Esophagus muscularis mucosa (tissue), 4 donors: Measurements from ENCODE around the gene DDA1. TPM values are rescaled to one million over a fixed set of nuclear protein-coding genes. Genes with fewer than 3 reads are reported as not detected.

Experiments
- DNase-seq: peaks from one replicate; pipeline ENCODE4 v3.0.0-alpha.2; 2017; ENCODE audit errors: extremely low spot score
- H3K27ac ChIP-seq, 4 donors: fragments of 200-600 bp; sonication (generic); replicated peaks in 1 of 4; 1 replicate in 3 of 4; 2 replicates in 1 of 4; pipeline ENCODE4 v1.5.1; 2016 to 2019; ENCODE audit warnings: mild to moderate bottlenecking in 1 of 4
- H3K27me3 ChIP-seq, 4 donors: fragments of 200-600 bp; sonication (generic); one replicate each; pipeline versions ENCODE4 v1.5.1 to v1.6.0; 2016 to 2019
- H3K36me3 ChIP-seq, 4 donors: fragments of 200-600 bp; sonication (generic); one replicate each; pipeline ENCODE4 v1.5.1; 2016 to 2019
- H3K4me1 ChIP-seq, 4 donors: fragments of 200-600 bp; sonication (generic); one replicate each; pipeline ENCODE4 v1.5.1; 2016 to 2019
- H3K4me3 ChIP-seq, 4 donors: fragments of 200-600 bp; sonication (generic); 1 replicate in 2 of 4; 2 replicates in 2 of 4; pipeline ENCODE4 v1.5.1; 2016 to 2019; ENCODE audit warnings: mild to moderate bottlenecking in 4 of 4, moderate library complexity in 1 of 4
- H3K9me3 ChIP-seq, 4 donors: fragments of 200-600 bp; sonication (generic); 1 replicate in 3 of 4; 2 replicates in 1 of 4; pipeline ENCODE4 v1.5.1; 2016 to 2019
- EP300 ChIP-seq: sonication (generic); formaldehyde crosslinking; IDR thresholded peaks from one replicate; pipeline ENCODE4 v1.6.1; 2017; ENCODE audit warnings: antibody characterized with exemption
- POLR2A ChIP-seq: fragments of 450-650 bp; IDR thresholded peaks from one replicate; pipeline ENCODE4 v1.6.1; 2017; ENCODE audit warnings: antibody characterized with exemption, moderate library complexity, mild to moderate bottlenecking, low read depth
- POLR2AphosphoS5 ChIP-seq, 2 donors: sonication (generic); formaldehyde crosslinking; IDR thresholded peaks; one replicate each; pipeline ENCODE4 v1.6.1; 2017; ENCODE audit warnings: antibody characterized with exemption in 2 of 2
- WGBS: methylation state at CpG from one replicate; pipeline ENCODE4 v1.1.5; 2018; 5-methylcytosine and 5-hydroxymethylcytosine counted together
- intact Hi-C: fragments of 100-400 bp; cut with DNase I; formaldehyde crosslinking; loops from one replicate; pipeline ENCODE4 v1.15.1; 2023
- total RNA-seq, 4 donors: library from RNA; depleted of rRNA; stranded (reverse); fragments of >200 nt; gene quantifications; one replicate each; pipeline versions ENCODE4 v1.1.0 to v1.2.1, GENCODE V29; 2016
- TF ChIP-seq, protein P1 (sequence below), 3 experiments: fragments of 200-600 bp in 2 of 3; fragments of 450-650 bp in 1 of 3; sonication (generic) in 2 of 3; IDR thresholded peaks; one replicate each; pipeline ENCODE4 v1.5.1; 2017 to 2019; ENCODE audit warnings: antibody characterized with exemption in 3 of 3, mild to moderate bottlenecking in 2 of 3, moderate library complexity in 1 of 3

Gene DDA1
- total RNA-seq, 4 donors from 2014 or later: 12.0 to 25.4 (median 20.9) TPM

DNA sequence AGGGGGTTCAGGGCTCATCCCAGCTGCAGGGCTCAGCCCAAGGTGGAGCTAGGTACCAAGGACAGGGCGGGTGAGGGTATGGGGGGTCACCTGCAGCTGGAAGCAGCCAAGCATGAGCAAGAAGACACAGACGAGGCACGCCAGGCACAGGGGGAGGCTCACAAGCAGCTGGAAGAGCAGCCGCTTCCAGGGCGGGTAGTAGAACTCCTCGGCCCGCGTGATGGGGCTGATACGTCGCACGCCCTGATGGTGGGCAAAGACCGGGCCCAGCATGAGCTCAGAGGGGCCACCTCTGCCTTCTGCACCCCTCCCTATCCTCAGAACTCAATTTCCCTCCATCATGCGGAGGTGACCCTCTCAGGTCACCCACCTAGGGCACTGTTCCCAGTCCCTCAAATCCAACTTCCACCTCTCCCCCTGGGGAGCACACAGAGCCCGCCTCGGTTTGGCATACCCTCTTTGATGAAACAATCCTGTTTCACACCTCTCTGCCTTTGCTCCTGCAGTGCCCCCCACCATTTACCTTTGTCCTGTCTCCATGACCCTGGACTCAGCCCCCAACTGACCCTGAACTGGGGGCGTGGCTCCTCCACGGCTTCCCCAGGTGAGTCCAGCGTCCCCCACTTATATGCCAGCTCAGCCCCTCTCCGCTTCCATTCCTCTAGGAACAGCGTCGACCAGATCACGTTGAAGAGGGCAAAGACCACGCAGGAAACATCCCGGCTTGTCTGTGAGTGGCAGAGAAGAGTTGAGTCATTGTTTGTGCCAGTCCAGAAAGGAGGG, 21.1 kb downstream of the DDA1 start:
- Histone ChIP-seq H3K27ac (no peak overlapping the region), H3K27me3 (peaks cover 0 to 43% (median 2%) of the 10 kb centered on the region in 4 donors), H3K4me3 (no peak overlapping the region), H3K36me3 (peaks cover 0 to 26% (median 10%) of the 10 kb centered on the region in 4 donors), H3K4me1 (peaks cover 16 to 69% (median 63%) of the 10 kb centered on the region in 4 donors), H3K9me3 (no peaks in the 10 kb centered on the region)
- WGBS: 91% methylated on average over 19 of the region's 24 CpGs
- TF ChIP-seq, protein P1, sequence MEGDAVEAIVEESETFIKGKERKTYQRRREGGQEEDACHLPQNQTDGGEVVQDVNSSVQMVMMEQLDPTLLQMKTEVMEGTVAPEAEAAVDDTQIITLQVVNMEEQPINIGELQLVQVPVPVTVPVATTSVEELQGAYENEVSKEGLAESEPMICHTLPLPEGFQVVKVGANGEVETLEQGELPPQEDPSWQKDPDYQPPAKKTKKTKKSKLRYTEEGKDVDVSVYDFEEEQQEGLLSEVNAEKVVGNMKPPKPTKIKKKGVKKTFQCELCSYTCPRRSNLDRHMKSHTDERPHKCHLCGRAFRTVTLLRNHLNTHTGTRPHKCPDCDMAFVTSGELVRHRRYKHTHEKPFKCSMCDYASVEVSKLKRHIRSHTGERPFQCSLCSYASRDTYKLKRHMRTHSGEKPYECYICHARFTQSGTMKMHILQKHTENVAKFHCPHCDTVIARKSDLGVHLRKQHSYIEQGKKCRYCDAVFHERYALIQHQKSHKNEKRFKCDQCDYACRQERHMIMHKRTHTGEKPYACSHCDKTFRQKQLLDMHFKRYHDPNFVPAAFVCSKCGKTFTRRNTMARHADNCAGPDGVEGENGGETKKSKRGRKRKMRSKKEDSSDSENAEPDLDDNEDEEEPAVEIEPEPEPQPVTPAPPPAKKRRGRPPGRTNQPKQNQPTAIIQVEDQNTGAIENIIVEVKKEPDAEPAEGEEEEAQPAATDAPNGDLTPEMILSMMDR (IDR thresholded peaks at IDR 0.05): no peak
- TF ChIP-seq POLR2A (no peak), POLR2AphosphoS5 (IDR thresholded peaks at IDR 0.05) (no peak), EP300 (no peak)
- DNase-seq: no peak
- intact Hi-C loops: no loop called here

DNA sequence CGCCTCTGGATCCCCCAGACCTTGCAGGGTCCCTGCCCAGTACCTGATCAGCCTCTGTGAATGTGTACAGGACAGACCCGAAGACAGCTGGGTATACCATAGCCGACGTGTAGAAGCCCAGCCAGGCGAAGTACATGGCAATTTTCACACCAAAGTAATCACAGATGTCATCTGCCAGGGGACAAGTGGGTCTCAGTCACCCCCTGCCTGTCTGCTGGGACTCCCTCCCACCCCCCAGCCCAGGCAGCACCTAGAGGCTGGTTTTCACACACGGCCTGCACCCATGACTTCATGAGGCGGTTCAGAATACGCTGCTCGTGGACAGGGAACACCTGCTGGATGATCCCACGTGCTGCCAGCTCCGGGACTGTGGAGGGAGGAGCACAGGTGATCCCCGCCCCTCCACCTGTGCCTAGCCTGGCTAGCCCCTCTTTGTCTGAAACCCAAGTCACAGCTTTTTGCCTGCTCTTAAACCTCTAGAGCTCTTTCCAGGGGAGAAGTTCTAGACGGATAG, 21.7 kb downstream of the DDA1 start:
- no peak for TF ChIP-seq POLR2A
- no peak for TF ChIP-seq EP300
- TF ChIP-seq, protein P1 (IDR thresholded peaks at IDR 0.05): no peak
- no peak for TF ChIP-seq POLR2AphosphoS5 (IDR thresholded peaks at IDR 0.05)
- Histone ChIP-seq H3K27me3 (peaks cover 0 to 43% (median 2%) of the 10 kb centered on the region in 4 donors), H3K4me1 (peaks cover 23 to 69% (median 63%) of the 10 kb centered on the region in 4 donors), H3K4me3 (no peak overlapping the region), H3K36me3 (peaks cover 0 to 26% (median 10%) of the 10 kb centered on the region in 4 donors), H3K9me3 (no peaks in the 10 kb centered on the region), H3K27ac (no peak overlapping the region)
- WGBS: 91% methylated on average over 13 of the region's 13 CpGs
- intact Hi-C loops: no loop called here
- no peak for DNase-seq

DNA sequence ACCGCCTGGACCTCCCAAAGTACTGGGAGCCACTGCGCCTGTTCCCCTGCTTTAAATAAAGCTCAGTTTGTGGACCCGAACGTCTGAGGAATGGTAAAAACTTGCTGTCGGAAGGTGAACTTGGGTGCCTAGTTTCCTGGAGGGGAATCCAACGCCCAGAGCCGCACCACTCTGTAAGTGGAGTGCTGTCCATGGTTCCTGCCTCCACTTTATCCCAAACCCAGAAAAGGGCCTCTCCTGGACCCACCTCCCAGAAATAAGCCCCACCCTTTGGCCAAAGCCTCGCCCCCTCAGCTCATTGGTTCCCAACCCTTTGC, 23.0 kb downstream of the DDA1 start:
- intact Hi-C loops: no loop called here
- no peak overlapping the region for H3K4me3 ChIP-seq
- peaks cover 0 to 23% (median 10%) of the 10 kb centered on the region in 4 donors for H3K36me3 ChIP-seq
- TF ChIP-seq POLR2A (no peak), EP300 (no peak), POLR2AphosphoS5 (IDR thresholded peaks at IDR 0.05) (no peak)
- TF ChIP-seq, protein P1 (IDR thresholded peaks at IDR 0.05): no peak
- H3K27me3 ChIP-seq: peaks cover 0 to 43% (median 2%) of the 10 kb centered on the region in 4 donors
- H3K27ac ChIP-seq: no peak overlapping the region
- H3K4me1 ChIP-seq: peaks cover 22 to 61% (median 54%) of the 10 kb centered on the region in 4 donors
- DNase-seq: no peak
- WGBS: 93% methylated on average over 8 of the region's 8 CpGs
- H3K9me3 ChIP-seq: no peaks in the 10 kb centered on the region

DNA sequence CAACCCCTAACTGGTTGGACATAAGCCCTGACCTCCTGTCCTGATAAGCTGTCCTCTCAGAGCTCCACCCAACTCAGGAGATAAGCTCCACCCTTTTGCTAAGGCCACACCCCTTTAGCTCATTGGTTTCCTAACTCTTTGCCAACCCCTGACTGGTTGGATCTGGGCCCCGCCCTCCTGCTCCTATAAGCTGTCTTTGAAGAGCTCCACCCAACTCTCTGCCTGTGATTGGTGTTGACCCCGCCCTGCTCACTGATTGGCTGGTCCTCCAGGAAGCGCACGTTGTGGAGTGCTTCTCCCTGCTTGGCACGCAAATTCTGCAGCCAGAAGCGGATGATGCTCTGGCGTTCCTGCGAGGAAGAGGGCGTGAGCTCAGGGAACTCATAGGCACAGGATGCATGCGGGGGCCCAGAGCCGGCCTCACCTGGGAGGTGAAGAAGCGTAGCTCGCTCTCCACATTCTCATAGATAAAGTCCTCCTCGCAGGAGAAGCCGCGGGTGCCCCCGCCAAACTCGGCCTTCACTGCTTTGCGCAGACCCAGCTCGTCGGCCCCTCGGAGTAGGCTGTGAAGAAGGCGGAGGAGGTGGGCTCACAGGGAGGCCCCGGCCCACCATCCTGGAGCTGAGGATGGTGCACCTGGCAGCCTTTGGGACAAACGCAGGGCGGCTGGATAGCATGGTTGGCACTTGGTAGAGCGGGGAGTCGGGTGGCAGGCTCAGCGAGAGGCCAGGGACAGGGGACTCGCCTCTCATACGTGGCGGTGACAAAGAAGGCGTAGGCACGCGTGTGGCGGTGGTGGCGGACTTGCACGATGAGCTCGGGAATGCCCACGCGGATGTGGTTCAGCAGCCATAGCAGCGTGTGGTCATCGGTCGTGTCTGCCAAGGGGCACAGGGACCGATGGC, 23.6 kb downstream of the DDA1 start:
- Histone ChIP-seq H3K36me3 (peaks cover 0 to 21% (median 10%) of the 10 kb centered on the region in 4 donors), H3K27ac (no peak overlapping the region), H3K27me3 (peaks cover 0 to 43% (median 2%) of the 10 kb centered on the region in 4 donors), H3K4me3 (no peak overlapping the region), H3K9me3 (no peaks in the 10 kb centered on the region), H3K4me1 (peaks cover 27 to 60% (median 52%) of the 10 kb centered on the region in 4 donors)
- 95% methylated on average over 45 of the region's 45 CpGs for WGBS
- DNase-seq: no peak
- TF ChIP-seq, protein P1 (IDR thresholded peaks at IDR 0.05): no peak
- intact Hi-C loops: no loop called here
